NCI-H2196 treated with DMSO at 0.1 percent for 48 hours (cell line): ENCODE results near the gene TFF1.

Experiments
- DNase-seq: peaks from one replicate; lab custom pipeline; 2025; ENCODE audit not compliant: unreplicated experiment; lab: John Stamatoyannopoulos, UW

Gene TFF1

DNA sequence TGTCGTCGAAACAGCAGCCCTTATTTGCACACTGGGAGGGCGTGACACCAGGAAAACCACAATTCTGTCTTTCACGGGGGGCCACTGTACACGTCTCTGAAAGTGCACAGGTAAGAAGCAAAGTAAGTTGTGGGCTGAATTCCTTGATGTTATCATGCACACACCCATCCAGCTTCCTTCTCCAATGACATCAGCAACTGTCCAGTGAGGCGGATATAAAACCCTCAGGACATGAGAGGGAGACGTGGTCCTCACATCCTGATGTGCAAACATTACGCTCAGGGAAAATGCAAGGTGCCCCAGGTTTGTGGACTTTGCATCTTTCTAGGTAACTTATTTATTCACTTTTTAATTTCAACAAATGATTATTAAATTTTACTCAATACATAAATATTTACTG is 3.0 kb downstream of the TFF1 start:
- DNase-seq: no peak

- no peak for DNase-seq
These were observed 3.6 kb downstream of the TFF1 start for GRCh38 chr21:42362700-42363099.

DNA sequence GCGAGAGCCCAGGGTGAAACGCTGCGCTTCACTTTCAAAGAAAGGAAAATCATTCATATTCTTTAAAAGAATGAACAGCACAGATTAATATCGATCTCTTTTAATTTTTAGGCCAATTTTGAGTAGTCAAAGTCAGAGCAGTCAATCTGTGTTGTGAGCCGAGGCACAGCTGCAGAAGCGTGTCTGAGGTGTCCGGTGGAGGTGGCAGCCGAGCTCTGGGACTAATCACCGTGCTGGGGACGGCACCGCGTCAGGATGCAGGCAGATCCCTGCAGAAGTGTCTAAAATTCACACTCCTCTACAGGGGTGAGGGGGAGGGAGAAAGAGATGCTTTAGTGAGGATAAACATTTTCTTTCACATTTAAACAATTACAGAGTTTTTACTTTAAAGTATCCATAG is 4.1 kb downstream of the TFF1 start:
- no peak for DNase-seq

GRCh38 chr21:42361286-42361685 is 5.0 kb downstream of the TFF1 start:
- DNase-seq: no peak

- no peak for DNase-seq
These were observed 6.0 kb downstream of the TFF1 start for GRCh38 chr21:42360317-42360716.

- no peak for DNase-seq
These were observed 7.4 kb downstream of the TFF1 start for GRCh38 chr21:42358937-42359336.

- DNase-seq: no peak
These were observed 8.1 kb downstream of the TFF1 start for GRCh38 chr21:42358261-42358660.

GRCh38 chr21:42357307-42357706 is 9.0 kb downstream of the TFF1 start:
- no peak for DNase-seq

- no peak for DNase-seq
These were observed 9.7 kb downstream of the TFF1 start for GRCh38 chr21:42356650-42357049.

DNA sequence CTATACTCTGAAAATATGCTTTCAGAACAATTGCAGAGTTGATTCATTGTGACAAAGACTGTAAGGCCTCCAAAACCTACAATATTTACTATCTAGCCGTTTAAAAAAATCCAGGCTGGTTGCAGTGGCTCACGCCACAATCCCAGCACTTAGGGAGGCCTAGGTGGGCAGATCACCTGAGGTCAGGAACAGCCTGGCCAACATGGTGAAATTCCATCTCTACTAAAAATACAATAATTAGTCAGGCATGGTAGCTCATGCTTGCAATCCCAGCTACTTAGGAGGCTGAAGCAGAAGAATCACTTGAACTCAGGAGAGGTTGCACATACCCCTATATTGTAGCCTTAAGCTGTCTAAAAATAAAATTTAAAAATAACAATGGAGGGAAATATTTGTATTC is 10.3 kb downstream of the TFF1 start:
- DNase-seq: no peak

DNA sequence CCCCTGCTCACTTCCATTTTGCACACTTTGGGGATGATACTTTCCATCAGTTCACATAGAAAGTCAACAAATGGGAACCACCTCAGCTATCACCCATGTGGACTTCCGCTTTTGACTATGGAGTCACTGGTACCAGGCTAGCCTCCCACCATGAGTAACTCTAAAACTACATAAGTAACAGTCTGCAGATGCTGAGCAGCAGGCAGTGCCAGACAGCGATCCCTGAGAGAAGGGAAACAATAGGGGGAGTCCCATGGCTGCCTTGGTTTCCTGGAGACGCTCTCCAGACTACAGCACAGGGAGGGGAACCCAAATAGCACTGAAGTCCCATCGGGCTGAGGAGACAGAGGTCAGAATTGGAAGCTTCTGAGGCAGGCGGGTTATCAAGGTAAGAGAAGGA is 12.7 kb downstream of the TFF1 start:
- DNase-seq: no peak

DNA sequence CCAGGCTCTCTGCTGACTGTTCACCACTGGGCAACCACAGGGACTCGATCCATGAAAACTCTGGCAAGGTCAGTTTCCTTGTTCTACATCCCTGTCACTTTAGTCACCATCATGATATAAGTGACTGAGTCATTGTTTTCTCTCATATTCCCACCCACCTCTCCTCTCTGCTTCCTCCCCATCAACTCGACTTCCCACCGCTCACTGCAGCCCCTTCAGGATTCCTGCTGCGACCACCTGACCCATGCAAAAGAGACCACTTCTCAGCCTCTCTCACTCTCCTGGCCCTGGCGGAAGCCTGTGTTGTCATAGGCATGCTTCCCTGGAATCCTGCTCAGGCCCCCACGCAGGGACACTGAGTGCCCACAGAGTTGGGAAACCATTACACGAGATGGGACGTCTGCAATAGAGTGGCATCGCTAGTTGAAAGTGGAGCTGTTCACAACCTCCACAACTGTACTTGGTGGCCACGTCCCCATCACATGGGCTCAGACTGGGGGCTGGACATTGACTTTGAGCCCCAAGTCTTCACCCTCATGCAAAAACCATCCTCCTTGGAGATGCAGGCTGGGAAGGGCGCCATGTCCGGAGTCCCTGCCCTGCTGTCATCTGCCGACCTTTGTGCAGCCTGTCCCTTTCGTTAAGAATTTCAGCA is 13.8 kb downstream of the TFF1 start:
- no peak for DNase-seq

GRCh38 chr21:42351626-42352440 is 14.5 kb downstream of the TFF1 start:
- DNase-seq: no peak

GRCh38 chr21:42350927-42351426 is 15.4 kb downstream of the TFF1 start, which contains the start of gene TFF2:
Gene TFF2 (minus strand): TSS chr21:42350994. CDS start chr21:42350957, 37 bp downstream.
- DNase-seq: no peak

GRCh38 chr21:42350318-42350910 is 15.9 kb downstream of the TFF1 start:
- no peak for DNase-seq

GRCh38 chr21:42349420-42350317 is 16.7 kb downstream of the TFF1 start:
- no peak for DNase-seq

GRCh38 chr21:42348762-42349161 is 17.6 kb downstream of the TFF1 start:
- no peak for DNase-seq

DNA sequence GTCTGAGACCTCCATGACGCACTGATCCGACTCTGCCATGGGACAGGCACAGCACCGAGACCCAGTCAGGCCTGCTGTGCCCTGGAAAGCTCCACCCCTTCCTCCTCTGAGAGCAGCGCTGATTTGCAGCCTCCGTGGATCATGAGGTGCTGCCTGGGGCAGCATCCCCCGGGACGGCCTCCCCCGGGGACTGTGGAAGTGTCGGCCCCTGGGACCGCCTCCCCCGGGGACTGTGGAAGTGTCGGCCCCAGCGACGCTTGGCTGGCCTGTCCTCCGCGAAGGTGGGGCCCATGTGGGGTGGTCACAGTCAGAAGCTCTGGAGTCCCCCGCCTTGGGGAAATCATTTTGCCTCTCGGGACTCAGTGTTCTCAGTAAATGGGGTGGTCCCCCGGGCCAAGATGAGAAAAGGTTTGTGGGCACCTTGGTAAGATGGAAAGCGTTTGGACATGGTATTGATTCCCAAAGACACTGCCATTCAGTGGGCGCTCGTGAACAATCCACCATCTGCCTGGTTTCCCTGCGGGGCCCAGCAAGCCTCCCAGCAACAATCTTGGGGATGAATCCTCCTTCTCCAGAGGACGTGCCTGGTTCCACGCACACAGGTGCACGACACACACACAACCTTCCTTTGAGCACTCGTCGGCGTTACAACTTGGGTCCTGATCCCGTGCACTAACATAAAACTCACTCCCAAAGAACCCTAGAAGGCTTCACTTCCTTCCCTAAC is 18.6 kb downstream of the TFF1 start:
- DNase-seq: no peak

- no peak for DNase-seq
These were observed 19.3 kb downstream of the TFF1 start for GRCh38 chr21:42346866-42347600.

GRCh38 chr21:42346441-42346840 is 19.9 kb downstream of the TFF1 start:
- no peak for DNase-seq
